HG03045 (cell line): ENCODE measurements around the gene MEIS2.

Source experiments
- ATAC-seq: cut with Tn5 transposase; IDR thresholded peaks from one replicate; pipeline ENCODE4 v1.9.1; 2021; ENCODE audit warnings: mild to moderate bottlenecking, moderate library complexity; ENCODE audit not compliant: unreplicated experiment

The MEIS2 gene

DNA sequence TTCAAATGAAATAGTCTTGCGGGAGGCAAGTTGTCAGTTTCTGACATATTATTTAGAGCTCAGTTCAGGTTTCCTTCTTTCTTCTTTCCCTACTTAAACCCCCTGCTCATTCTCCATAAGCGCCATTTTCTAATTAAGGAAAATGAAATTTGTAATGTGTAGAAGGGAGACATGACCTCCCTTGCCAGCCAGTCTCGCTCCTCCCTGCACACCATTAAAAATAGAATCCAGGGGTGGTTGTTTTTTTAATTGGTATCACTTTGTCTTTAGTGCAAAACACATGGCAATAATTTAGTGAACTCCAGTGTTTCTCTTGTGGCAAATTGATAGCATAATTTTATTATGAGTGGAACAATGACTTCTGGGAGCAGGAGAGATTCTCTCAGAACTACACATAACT lies 160.1 kb downstream of the MEIS2 start:
- ATAC-seq = no peak

DNA sequence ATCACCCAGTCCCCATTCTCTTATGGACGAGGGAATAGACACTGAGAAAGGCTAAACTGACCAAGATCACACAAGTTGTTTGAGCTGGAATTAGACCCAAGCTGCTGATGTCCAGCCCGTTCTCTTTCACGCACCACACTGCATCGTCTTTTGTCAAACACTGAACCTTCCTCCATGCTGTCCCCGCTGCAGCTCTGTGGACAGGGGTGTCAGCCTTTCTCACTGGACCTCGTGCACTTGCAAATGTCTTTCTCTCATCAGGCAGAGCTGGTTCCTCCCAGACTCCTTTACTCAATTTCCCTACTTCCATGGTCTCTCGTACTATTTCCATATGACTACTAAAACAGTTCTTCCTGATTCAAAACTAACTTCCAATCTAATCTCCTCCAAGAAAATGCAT lies 161.6 kb downstream of the MEIS2 start:
- no peak for ATAC-seq

DNA sequence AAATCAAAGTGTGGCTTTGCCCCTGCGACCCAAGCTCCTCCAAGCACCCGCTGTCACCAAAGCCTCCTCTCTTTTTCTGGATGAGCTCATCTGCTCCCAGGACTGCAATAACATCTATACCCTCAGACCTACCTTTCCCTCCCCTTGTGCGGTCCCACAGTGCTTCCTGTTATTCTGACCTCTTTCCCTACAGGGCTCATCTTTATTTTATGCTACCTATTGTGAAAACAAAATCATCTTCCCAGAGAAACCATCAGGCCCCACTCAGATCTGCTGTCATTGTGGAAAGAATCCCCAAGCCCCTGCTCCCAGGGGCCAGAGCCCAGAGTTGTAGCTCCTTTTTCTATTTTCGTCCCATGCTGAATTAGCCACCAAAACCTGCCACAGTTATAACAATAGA lies 162.2 kb downstream of the MEIS2 start:
- ATAC-seq = no peak

DNA sequence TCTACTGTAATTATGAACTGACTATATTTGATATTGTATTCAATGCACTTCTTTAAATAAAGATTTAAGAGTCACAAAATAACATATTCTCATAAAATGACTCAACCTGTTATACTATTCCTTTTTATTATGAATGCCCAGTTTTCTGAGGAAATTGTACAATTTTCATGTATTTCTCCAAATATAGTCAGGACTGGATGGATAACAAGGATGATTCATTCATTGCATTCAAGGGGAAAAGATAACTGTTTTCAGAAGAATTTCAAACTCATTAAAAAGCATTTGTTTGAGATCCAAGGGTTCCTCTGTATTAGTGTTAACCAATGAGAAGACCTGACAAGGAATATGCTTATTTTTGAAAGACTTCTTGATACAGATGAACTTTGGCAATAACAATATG lies 163.7 kb downstream of the MEIS2 start:
- ATAC-seq = no peak

DNA sequence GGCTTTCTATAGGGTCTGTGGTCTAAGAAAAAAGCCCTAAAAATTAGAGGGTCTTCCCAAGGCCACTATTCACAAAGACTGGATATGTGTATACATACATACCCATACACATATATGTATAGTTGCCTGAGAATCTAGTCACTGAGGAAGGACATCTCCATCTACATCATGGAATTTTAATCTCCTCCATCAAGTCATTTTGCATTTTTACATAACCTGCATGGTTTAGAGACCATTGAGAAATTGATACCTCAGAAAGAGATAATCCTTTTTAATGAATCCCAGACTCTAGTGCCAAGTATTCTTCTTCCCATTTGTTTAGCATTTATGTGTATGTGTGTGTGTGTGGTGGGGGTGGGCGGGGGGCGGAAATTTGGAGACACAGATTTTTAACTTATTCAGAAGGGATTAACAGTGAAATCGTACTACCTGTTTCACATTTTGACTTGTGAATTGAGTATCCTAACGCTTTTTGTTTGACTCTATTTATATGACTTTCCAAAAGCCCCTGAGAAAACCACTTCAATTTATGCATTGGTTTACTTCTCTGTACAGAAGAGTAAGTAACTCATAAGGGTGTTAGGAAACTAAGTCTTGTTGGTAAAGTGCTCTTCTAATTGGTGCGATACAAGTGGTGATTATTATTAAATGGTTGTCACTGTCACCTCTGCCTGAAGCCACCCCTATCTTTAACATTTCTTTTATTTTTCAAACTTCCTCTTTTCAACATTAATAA lies 166.9 kb downstream of the MEIS2 start:
- ATAC-seq = no peak

DNA sequence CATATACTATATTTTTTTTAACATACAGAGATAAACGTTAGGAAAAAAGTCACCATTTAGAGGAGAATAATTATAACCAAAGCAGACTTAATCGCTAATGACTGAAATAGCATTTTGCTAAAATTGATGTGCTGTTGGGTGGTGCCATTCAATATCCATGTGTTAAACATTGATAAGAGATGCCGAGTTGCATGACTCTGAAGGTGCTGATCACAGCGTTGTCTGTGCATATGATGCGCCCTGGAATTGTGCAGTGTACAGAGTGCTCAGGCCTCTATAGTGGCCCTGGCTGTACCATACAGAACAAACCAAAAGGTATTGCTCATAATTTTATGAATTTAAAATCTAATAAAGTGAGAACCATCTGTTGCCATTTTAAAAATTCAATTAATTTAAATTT lies 168.3 kb downstream of the MEIS2 start:
- ATAC-seq = no peak

DNA sequence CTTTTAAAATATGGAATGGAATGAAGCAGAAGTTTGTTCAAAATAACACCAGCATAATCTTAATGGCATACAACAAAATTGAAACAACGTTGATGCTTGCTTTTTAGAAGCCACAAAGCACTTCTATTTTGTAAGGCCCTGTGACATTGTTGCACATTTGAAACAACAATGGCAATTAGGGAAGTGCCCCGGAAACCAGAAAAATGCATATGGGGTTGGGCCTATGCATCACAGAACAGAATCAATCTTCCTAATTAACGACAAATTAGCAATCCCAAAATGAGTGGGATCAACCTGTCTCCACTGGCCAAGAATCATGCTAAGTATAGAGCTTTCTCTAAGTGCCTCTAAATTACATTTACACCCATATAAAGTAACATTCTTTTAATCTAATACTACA lies 168.9 kb downstream of the MEIS2 start:
- ATAC-seq = no peak

DNA sequence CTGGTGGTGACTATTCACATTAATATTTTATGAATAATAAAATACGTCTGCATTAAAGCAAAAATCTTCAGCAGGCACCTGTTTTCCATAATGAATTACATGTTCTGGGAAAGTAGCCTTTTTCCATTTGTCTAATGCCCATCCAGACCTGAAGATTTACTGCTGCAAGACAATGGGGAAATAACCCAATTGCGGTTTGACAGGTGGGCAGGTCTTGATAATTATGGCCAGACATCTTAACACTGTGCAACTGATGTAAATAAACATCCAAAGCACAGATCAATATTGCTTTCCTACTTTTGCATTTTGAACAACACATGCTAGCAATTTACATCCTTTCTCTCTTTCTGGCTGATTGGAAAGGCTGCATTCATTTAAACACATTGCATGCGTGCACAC lies 173.9 kb downstream of the MEIS2 start:
- no peak for ATAC-seq

DNA sequence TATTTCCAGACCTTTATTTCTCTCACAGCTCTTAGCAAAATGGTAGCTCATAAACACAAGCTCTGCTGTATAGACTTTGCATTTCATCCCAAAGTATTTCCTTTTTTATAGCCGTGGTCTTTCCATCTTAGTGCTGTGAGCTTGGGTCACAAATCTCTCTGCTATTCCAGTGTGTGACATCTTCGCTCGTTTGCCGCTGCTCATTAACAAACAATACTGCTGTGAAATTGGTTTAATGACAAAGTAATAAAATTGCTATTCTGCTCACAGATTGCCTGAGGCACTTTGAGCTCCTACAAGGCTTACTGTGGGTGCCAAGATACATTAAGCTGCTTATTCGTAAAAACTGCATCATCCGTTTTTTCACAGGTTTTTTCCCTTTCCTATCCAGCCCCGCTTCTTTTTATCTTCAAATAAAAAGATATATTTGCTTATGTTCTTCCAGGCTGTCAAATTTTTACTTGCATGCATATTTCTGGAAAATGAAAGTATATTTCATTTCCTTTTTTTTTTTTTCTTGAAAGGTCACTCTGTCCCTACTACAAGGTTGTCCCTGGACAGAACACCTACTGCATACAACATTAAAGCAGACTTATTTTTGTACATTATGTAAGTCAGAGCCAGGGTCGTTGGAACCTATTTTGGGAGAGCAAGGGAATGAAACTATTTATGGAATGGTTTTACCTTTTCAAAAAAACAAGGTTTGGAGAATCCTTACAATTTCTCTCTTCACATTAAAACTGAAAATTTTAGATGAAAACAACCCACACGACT lies 174.5 kb downstream of the MEIS2 start:
- ATAC-seq = no peak

DNA sequence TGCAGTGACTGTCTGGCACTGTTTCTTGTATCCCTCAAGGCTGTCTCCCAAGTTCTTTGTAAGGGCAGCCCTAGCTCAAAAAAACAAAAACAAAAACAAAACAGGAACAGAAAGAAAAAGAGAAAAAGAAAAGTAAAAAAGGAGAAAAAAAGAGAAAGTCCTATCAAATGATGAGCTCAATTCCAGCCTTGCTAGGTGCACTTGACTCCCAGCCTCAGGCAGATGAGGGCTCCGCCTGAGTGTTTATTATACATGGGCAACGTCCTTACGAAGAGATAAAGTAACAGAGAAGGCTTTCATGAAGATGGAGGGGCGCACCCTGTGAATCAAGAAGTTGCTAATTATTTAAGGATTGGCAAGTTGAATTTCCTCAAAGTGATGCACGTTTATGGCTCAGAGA lies 175.3 kb downstream of the MEIS2 start:
- ATAC-seq = no peak

DNA sequence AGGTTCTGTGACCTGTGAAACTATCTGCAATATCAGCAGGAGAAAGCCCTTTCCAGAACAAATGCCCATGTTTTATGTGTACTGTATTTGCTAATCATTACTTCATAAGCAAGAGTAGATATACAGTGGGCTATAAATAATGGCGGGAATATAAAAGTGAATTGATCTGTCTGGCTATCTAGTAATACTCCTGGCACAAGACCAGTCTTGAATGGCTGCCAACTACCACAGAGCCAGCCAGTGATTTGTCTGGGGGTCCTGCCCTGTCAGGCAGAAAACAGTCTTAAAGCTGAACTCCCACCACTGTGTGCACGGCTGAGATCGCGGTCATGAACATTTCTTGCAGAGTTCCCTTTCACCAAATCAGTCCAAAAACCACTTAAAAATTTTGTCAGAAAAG lies 176.3 kb downstream of the MEIS2 start:
- no peak for ATAC-seq

DNA sequence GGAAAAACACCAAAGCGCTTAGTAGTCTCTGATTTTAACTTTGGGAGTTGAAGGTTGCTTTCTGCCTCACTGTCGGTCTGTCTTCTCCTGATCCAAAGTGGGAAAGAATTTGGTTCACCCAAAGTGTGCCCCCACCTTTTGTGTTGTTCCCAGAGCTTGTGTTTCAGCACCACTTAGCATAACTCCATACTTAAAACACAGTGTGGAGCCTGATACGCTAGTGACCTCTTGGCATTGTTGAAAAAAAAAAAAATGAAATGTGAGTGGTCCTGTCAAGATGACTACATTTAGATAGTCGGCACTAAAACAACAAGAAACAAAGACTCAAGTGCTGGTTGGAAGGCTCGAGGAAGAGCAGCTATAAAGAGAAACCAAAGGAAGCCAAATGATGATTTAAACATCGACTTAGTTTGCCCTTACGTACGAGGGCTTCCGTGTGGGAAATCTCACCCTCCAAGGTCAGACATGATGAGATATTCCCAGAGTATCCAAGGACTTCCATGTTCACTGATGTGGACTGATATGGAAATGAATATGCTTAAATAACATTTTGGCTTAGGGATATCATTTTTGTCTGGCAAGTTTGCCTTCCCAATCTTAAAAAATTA lies 178.8 kb downstream of the MEIS2 start:
- ATAC-seq = no peak

DNA sequence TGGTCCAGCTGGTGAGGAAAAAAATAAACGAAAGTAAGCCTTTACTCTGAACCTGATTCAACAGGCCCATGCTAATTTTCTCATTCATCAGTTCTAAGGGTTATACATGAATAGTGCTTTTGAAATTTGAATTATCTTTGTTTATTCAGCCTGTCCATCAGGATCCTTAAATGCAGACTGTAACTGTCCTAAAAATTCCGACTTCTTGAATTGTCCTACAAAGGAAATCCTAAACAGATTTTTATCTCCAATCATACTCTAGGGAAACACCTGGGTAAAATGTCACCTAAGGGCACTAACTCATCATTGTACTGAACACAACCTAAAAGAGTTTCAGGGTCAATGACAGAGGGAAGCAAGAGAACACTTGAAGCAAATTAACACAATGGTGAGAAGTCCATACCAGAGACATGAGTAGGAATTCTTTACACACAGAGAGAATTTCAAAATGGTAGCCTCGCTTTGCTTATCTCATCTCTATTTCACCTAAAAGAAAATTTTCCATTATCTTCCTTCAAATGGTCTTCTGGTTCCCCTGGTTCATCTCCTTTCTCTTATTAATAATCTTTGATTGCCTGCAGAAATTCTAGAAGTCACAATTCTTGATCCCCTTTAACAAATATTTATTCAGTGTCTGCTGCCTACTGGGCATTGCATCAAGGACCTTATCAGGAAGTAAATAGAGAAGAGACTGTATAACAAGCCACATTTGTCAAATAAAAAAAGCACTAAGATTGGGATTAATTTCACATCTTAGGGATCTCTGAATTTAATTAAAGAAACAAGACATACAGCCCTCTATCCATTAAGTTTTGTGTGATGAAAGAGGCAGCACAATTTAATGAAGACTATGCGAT lies 182.7 kb downstream of the MEIS2 start:
- no peak for ATAC-seq

DNA sequence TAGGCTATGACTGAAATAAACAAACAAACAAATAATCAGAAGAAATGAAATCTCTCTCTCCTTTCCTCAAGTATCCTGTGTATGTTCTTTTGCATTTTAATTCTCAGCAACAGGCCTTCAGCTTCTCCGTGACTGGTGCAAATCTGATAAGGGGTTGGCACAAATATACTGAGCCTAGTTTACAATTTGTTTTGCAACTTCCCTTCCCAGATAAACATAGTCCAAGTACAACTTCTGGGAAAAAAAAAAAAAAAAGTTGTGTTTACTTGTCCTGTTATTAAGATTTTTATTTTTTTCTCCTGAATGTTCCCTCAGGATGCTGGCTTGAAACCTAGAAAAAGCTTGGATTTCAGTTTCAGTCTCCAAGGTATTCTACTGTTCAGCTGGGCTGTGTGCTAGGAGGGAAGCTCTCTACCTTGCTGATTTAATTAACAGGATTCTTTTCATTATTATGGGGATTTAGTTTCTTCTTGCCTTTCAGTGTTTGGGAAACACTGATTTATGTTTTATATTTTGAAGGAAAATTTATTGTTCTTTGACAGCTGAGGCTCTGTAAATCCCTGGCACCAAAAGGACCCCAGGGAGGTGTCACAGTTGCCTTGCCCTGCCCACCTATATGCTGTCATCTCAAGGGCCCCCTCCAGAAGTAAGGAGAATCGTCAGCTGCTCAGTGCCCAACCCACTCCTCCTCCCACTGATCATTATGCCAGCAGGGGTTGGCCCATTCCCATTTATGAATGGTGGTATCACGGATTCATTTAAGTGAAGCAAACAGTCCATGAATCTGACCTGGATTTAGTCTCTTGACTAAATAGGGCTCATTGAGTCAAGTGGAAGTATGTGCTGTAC lies 185.2 kb downstream of the MEIS2 start:
- ATAC-seq = no peak

DNA sequence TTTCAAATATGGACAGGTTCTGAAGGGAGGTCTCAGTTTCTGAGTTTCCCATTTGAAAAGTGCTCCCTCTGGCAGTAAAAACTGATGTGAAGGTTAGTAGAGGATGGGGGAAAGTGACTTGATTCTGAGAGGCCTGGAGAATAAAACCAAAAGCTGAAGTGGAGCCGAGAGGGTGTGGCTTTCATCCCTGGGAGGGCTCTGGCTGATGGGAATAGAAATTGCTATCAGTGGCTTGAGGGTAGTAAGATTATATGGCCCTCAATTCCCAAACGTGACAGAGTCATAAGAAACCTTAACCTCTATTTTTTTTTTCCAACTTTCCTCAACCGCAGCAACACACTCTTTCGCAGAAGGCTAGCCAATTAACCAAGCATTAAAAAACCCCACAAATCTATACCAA lies 185.9 kb downstream of the MEIS2 start:
- no peak for ATAC-seq

DNA sequence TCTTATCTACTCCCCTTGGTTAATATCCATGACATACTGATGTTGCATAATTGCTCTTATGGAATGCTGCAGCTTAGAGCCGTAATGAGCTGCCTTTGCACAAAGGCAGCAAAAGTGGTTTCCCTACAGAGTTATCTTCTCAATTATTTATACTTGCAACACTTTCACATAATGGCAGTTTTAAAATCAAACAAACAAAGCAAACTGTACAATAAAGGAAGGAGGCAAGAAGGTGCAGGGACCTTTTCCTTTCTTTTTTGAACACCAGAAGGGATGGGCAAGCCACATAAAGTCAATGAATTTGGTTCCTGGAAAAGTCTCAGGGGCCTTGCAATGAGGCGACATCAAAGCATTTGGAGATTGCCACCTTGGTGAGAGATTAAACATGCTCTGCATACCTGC lies 188.0 kb downstream of the MEIS2 start:
- ATAC-seq = no peak

DNA sequence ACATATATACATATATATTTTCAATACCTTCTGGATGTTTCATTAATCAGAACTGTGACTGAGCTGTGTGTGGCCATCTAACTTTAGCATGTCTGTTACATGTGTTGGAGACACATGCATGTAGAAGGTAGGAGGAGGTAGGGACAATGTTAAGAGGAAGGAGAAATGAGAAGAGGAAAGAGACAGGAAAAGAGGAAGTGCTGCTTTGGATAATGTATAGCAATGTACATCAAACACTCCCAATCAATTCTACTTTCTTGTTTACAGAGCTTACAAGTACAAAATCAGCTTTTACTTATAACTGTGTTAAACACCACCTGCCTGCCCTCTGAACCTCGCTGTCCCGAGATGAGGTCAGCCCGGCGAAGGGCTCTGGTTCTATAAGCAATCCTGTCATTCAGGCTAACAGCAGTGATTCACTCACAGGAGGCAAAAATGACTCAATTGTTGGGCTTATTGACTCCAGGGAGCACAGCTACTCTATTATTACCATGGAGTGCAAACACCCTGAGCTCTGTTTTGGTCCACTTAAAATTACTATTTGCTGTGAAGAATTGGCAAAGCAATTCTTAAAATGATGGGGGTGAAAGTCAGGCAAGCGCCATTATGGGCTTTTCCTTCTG lies 188.9 kb downstream of the MEIS2 start:
- no peak for ATAC-seq

DNA sequence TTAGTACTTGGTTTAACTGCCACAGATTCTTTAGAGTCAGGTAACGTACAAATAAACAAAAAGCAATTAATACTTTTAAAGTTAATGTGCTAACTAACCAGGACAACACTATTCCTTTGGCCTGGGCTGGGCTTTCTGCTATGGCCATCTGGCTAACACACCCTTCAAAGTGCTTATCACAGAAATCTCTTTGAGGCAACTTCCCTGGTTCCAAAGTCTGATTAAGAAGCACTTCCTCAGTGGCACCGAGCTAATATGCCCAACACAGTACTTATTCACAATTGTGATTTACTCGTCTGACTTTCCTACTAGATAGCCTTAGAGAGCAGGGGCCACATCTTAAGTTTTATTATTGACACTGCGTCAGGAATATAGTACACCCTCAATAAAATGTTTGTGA lies 191.4 kb downstream of the MEIS2 start:
- no peak for ATAC-seq

DNA sequence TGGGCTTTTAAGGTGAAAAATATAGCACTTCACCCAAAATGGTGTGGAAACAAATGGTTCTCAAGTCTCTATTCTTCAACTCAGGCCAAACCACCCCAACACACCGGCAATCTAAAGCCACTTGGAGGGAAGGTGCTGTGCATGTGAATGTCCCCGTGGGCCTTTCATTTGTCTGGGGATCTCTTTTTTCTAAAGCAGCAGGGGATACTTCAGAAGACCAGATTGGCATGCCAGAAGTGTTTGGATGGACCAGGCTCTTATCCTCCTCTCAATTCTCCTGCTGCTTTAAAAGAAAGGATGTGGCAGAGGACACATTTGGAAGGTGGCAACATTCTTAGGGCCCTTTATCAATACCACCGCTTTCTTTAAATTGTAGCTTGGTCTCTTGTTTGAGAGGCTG lies 193.1 kb downstream of the MEIS2 start:
- no peak for ATAC-seq

DNA sequence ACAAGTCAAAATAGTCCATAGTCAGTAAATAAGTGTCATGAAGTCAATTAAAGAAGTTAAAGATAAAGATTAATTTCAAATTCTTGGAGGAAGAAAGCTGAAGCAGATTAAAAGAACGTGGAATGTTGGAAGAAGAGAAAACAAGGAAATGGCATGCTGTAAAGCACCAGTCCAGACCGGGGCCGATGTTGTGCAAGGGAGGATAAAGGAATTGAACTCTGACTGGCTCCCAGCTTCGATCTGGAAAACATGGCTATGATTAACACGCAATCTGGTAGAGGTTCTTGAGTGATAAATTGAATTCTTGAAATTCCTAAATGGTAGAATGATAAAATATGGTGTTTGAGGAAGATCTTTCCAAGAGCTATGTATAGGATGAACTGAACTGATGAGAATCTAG lies 194.4 kb downstream of the MEIS2 start:
- no peak for ATAC-seq
